HCT116 (cell line): ENCODE measurements around the gene ARHGEF38. TPM values are rescaled to one million over a fixed set of nuclear protein-coding genes. Genes with fewer than 3 reads are reported as not detected.

Experiments used
- ATAC-seq: fragments of 200-7000 bp; cut with Tn5 transposase; 2 replicates; pipeline ENCODE4 v1.9.1; 2020; ENCODE audit warnings: mild to moderate bottlenecking, moderate library complexity
- BruUV-seq: library from RNA; stranded (reverse); fragments of 400-500 nt; replicated peaks from 2 replicates; lab custom pipeline; 2021; lab: Mats Ljungman, UMichigan
- CTCF ChIA-PET: fragments of 300-600 bp; sonication (Branson Sonifier 250); formaldehyde crosslinking; loops from one replicate; lab custom pipeline; 2021; ENCODE audit warnings: antibody characterized with exemption; lab: Charles Lee
- POLR2A ChIA-PET: fragments of 300-600, 350-600 bp; sonication (Branson Sonifier 250); formaldehyde crosslinking; loops from one replicate; lab custom pipeline; 2021; ENCODE audit warnings: antibody characterized with exemption; lab: Charles Lee
- RAD21 ChIA-PET, 2 experiments: fragments of 300-600 bp; sonication (Branson Sonifier 250); formaldehyde crosslinking; loops; one replicate each; lab custom pipeline; 2023; ENCODE audit warnings: low total read pairs in 2 of 2; ENCODE audit not compliant: uncharacterized antibody in 2 of 2, unreplicated experiment in 2 of 2, low non-redundant PET in 1 of 2; lab: Charles Lee
- DNase-seq: peaks from one replicate; pipeline ENCODE4 v3.0.0-alpha.2; 2010; ENCODE audit warnings: low read depth, low spot score
- H2AFZ ChIP-seq: fragments of 200-600 bp; shearing (Covaris generic), sonication (generic); 2 replicates; pipeline ENCODE4 v1.6.1; 2017; ENCODE audit warnings: low read depth, mixed run types, mixed read lengths, antibody characterized with exemption, low read length; ENCODE audit not compliant: poor library complexity, severe bottlenecking
- H3K27ac ChIP-seq: 2 replicates; pipeline ENCODE4 v1.5.1; 2012; ENCODE audit warnings: low read depth, low read length
- H3K27me3 ChIP-seq: fragments of 200-600 bp; sonication (generic); 2 replicates; pipeline ENCODE4 v1.6.1; 2016; ENCODE audit warnings: mixed run types, low read length, mixed read lengths; ENCODE audit not compliant: insufficient read depth
- H3K36me3 ChIP-seq, 2 experiments: fragments of 200-500 bp in 1 of 2; fragments of 200-600 bp in 1 of 2; sonication (Bioruptor generic) in 1 of 2; sonication (generic) in 1 of 2; 2 replicates each; pipeline versions ENCODE4 v1.5.1 to v1.6.1; 2014 to 2016; ENCODE audit warnings: low read length in 2 of 2, inconsistent platforms in 1 of 2, mixed read lengths in 1 of 2, mixed run types in 1 of 2; ENCODE audit not compliant: insufficient read depth in 2 of 2, control insufficient read depth in 1 of 2
- H3K4me1 ChIP-seq, 2 experiments: fragments of 200-600 bp in 1 of 2; sonication (generic) in 1 of 2; 2 replicates each; pipeline versions ENCODE4 v1.5.1 to v1.6.1; 2012 to 2017; ENCODE audit warnings: low read length in 2 of 2, inconsistent platforms in 1 of 2, mild to moderate bottlenecking in 1 of 2, mixed read lengths in 1 of 2, mixed run types in 1 of 2, moderate library complexity in 1 of 2; ENCODE audit not compliant: insufficient read depth in 2 of 2, control insufficient read depth in 1 of 2
- H3K4me2 ChIP-seq: fragments of 200-600 bp; sonication (generic); 2 replicates; pipeline ENCODE4 v1.6.1; 2017; ENCODE audit warnings: mixed run types, low read length, mixed read lengths
- H3K4me3 ChIP-seq, 2 experiments: fragments of 200-600 bp in 1 of 2; sonication (generic) in 1 of 2; replicated peaks in 1 of 2; 2 replicates each; pipeline ENCODE4 v1.5.1; 2011 to 2016; ENCODE audit warnings: low read length in 2 of 2, control low read depth in 1 of 2, low read depth in 1 of 2, mild to moderate bottlenecking in 1 of 2, mixed read lengths in 1 of 2, mixed run types in 1 of 2
- H3K79me2 ChIP-seq: fragments of 200-600 bp; sonication (generic); 2 replicates; pipeline ENCODE4 v1.6.1; 2017; ENCODE audit warnings: mild to moderate bottlenecking, mixed run types, low read length, moderate library complexity, mixed read lengths; ENCODE audit not compliant: insufficient read depth
- H3K9ac ChIP-seq: fragments of 200-600 bp; sonication (generic); 2 replicates; pipeline ENCODE4 v1.6.1; 2016; ENCODE audit warnings: low read length, mixed read lengths
- H3K9me2 ChIP-seq: fragments of 200-600 bp; sonication (generic), shearing (Covaris generic); 2 replicates; pipeline ENCODE4 v1.6.1; 2017; ENCODE audit warnings: mixed run types, mild to moderate bottlenecking, moderate library complexity; ENCODE audit not compliant: insufficient read depth
- H3K9me3 ChIP-seq, 2 experiments: fragments of 200-500 bp in 1 of 2; fragments of 200-600 bp in 1 of 2; sonication (Bioruptor generic) in 1 of 2; sonication (generic) in 1 of 2; 2 replicates each; pipeline ENCODE4 v1.6.1; 2014 to 2017; ENCODE audit warnings: low read length in 2 of 2, mixed read lengths in 2 of 2, inconsistent platforms in 1 of 2, low read depth in 1 of 2, mild to moderate bottlenecking in 1 of 2, mixed run types in 1 of 2, moderate library complexity in 1 of 2; ENCODE audit not compliant: control insufficient read depth in 1 of 2, insufficient read depth in 1 of 2
- H4K20me1 ChIP-seq: fragments of 200-600 bp; sonication (generic), shearing (Covaris generic); 2 replicates; pipeline ENCODE4 v1.6.1; 2017; ENCODE audit warnings: mixed run types, mild to moderate bottlenecking, moderate library complexity; ENCODE audit not compliant: insufficient read depth
- ATF3 ChIP-seq: IDR thresholded peaks from 2 replicates; pipeline ENCODE4 v1.6.1; 2012
- CBX3 ChIP-seq: IDR thresholded peaks from 2 replicates; pipeline ENCODE4 v1.6.1; 2012; ENCODE audit warnings: low read depth
- CEBPB ChIP-seq: IDR thresholded peaks from 2 replicates; pipeline ENCODE4 v1.6.1; 2012; ENCODE audit warnings: low read depth
- CTCF ChIP-seq, 3 experiments: fragments of 200-600 bp in 1 of 3; sonication (generic) in 1 of 3; IDR thresholded peaks in 2 of 3; conservative IDR thresholded peaks in 1 of 3; 2 replicates each; pipeline ENCODE4 v1.5.1; 2012 to 2017; ENCODE audit warnings: low read depth in 2 of 3, low read length in 2 of 3, antibody characterized with exemption in 1 of 3, borderline replicate concordance in 1 of 3, control low read depth in 1 of 3, mild to moderate bottlenecking in 1 of 3, mixed read lengths in 1 of 3, mixed run types in 1 of 3, moderate library complexity in 1 of 3; ENCODE audit not compliant: insufficient read depth in 1 of 3
- ELF1 ChIP-seq: IDR thresholded peaks from 2 replicates; pipeline ENCODE4 v1.6.1; 2012; ENCODE audit warnings: low read depth, borderline replicate concordance
- EZH2 ChIP-seq: fragments of 200-600 bp; sonication (generic); IDR thresholded peaks from 2 replicates; pipeline ENCODE4 v1.6.1; 2017; ENCODE audit warnings: antibody characterized with exemption, mixed run types
- EZH2phosphoT487 ChIP-seq: fragments of 200-600 bp; IDR thresholded peaks from 2 replicates; pipeline ENCODE4 v1.6.1; 2018; ENCODE audit warnings: antibody characterized with exemption, borderline replicate concordance
- MAX ChIP-seq: IDR thresholded peaks from 2 replicates; pipeline ENCODE4 v1.6.1; 2012
- POLR2A ChIP-seq: IDR thresholded peaks from 2 replicates; pipeline ENCODE4 v1.7.0; 2011; ENCODE audit warnings: borderline replicate concordance; ENCODE audit not compliant: insufficient read depth, insufficient read length; ENCODE audit errors: extremely low read depth
- POLR2AphosphoS5 ChIP-seq: IDR thresholded peaks from 2 replicates; pipeline ENCODE4 v1.6.1; 2011; ENCODE audit warnings: mild to moderate bottlenecking, low read depth, low read length, moderate library complexity
- RAD21 ChIP-seq: IDR thresholded peaks from 2 replicates; pipeline ENCODE4 v1.6.1; 2012; ENCODE audit warnings: low read depth, mild to moderate bottlenecking
- SIN3A ChIP-seq: IDR thresholded peaks from 2 replicates; pipeline ENCODE4 v1.6.1; 2012; ENCODE audit warnings: low read depth
- SP1 ChIP-seq: IDR thresholded peaks from 2 replicates; pipeline ENCODE4 v1.6.1; 2012; ENCODE audit warnings: low read depth
- SRF ChIP-seq: IDR thresholded peaks from 2 replicates; pipeline ENCODE4 v1.6.1; 2012; ENCODE audit warnings: low read depth
- TCF7L2 ChIP-seq: IDR thresholded peaks from 2 replicates; pipeline ENCODE4 v1.7.0; 2011; ENCODE audit warnings: borderline replicate concordance, inconsistent platforms; ENCODE audit not compliant: insufficient read depth, insufficient read length; ENCODE audit errors: extremely low read depth
- YY1 ChIP-seq: IDR thresholded peaks from 2 replicates; pipeline ENCODE4 v1.6.1; 2011; ENCODE audit warnings: low read length, low read depth, moderate library complexity, mild to moderate bottlenecking; ENCODE audit not compliant: insufficient replicate concordance; ENCODE audit errors: extremely low read depth
- ZNF274 ChIP-seq: fragments of 200-500 bp; sonication (Bioruptor generic); IDR thresholded peaks from 2 replicates; pipeline ENCODE4 v1.6.1; 2014; ENCODE audit warnings: mild to moderate bottlenecking, low read depth, low read length, inconsistent platforms
- intact Hi-C: fragments of 100-400 bp; cut with micrococcal nuclease; formaldehyde crosslinking; loops from 2 replicates; pipeline ENCODE4 v1.10.0; 2022
- total RNA-seq: library from RNA; stranded (reverse); gene quantifications from one replicate; pipeline ENCODE4 v1.2.1, GENCODE V29; 2021; ENCODE audit not compliant: unreplicated experiment
- TF ChIP-seq, protein P1 (sequence below): IDR thresholded peaks from 2 replicates; pipeline ENCODE4 v1.6.1; 2011; ENCODE audit warnings: mild to moderate bottlenecking, low read length, moderate library complexity; ENCODE audit not compliant: insufficient replicate concordance; ENCODE audit errors: extremely low read depth
- TF ChIP-seq, protein P2 (sequence below): IDR thresholded peaks from 2 replicates; pipeline ENCODE4 v1.6.1; 2012; ENCODE audit warnings: low read depth

Gene ARHGEF38
- total RNA-seq, 1 experiment from 2014 or later, result not detected

GRCh38 chr4:105607876-105608275 is 55.5 kb downstream of the ARHGEF38 start:
- H3K36me3 ChIP-seq, result no peaks in the 10 kb centered on the region
- ChIA-PET POLR2A (no interaction called here), CTCF (no interaction called here), RAD21 (no interaction called here)
- no peaks in the 10 kb centered on the region for H3K4me1 ChIP-seq
- ATAC-seq, result no peak
- no peak overlapping the region for H3K27ac ChIP-seq
- DNase-seq, result no peak
- no peak for TF ChIP-seq CEBPB
- TF ChIP-seq ELF1, result no peak
- no peak for TF ChIP-seq RAD21
- no peak for TF ChIP-seq ATF3
- no peak for TF ChIP-seq SIN3A
- no peak for TF ChIP-seq SRF
- no peak for TF ChIP-seq POLR2AphosphoS5
- TF ChIP-seq CTCF (IDR thresholded peaks at IDR 0.05 in 2 of 3, conservative IDR thresholded peaks at IDR 0.05 in 1 of 3; ENCODE audit: borderline replicate concordance in 1 of 3, insufficient read depth in 1 of 3, low read depth in 2 of 3, low read length in 2 of 3), result no peak
- no peak for TF ChIP-seq TCF7L2
- no peak for TF ChIP-seq POLR2A
- no peak for TF ChIP-seq EZH2phosphoT487
- no peak for TF ChIP-seq EZH2
- TF ChIP-seq SP1, result no peak
- no peak for TF ChIP-seq YY1
- TF ChIP-seq, protein P1, sequence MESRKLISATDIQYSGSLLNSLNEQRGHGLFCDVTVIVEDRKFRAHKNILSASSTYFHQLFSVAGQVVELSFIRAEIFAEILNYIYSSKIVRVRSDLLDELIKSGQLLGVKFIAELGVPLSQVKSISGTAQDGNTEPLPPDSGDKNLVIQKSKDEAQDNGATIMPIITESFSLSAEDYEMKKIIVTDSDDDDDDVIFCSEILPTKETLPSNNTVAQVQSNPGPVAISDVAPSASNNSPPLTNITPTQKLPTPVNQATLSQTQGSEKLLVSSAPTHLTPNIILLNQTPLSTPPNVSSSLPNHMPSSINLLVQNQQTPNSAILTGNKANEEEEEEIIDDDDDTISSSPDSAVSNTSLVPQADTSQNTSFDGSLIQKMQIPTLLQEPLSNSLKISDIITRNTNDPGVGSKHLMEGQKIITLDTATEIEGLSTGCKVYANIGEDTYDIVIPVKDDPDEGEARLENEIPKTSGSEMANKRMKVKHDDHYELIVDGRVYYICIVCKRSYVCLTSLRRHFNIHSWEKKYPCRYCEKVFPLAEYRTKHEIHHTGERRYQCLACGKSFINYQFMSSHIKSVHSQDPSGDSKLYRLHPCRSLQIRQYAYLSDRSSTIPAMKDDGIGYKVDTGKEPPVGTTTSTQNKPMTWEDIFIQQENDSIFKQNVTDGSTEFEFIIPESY, result no peak
- no peak for TF ChIP-seq ZNF274
- no peak for TF ChIP-seq CBX3
- TF ChIP-seq, protein P2, sequence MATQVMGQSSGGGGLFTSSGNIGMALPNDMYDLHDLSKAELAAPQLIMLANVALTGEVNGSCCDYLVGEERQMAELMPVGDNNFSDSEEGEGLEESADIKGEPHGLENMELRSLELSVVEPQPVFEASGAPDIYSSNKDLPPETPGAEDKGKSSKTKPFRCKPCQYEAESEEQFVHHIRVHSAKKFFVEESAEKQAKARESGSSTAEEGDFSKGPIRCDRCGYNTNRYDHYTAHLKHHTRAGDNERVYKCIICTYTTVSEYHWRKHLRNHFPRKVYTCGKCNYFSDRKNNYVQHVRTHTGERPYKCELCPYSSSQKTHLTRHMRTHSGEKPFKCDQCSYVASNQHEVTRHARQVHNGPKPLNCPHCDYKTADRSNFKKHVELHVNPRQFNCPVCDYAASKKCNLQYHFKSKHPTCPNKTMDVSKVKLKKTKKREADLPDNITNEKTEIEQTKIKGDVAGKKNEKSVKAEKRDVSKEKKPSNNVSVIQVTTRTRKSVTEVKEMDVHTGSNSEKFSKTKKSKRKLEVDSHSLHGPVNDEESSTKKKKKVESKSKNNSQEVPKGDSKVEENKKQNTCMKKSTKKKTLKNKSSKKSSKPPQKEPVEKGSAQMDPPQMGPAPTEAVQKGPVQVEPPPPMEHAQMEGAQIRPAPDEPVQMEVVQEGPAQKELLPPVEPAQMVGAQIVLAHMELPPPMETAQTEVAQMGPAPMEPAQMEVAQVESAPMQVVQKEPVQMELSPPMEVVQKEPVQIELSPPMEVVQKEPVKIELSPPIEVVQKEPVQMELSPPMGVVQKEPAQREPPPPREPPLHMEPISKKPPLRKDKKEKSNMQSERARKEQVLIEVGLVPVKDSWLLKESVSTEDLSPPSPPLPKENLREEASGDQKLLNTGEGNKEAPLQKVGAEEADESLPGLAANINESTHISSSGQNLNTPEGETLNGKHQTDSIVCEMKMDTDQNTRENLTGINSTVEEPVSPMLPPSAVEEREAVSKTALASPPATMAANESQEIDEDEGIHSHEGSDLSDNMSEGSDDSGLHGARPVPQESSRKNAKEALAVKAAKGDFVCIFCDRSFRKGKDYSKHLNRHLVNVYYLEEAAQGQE, result no peak
- TF ChIP-seq MAX, result no peak
- TF ChIP-seq, all 23 proteins: peak for 0
- Histone ChIP-seq H3K4me2 (no peak overlapping the region), H3K4me3 (no peak overlapping the region), H3K9me3 (no peaks in the 10 kb centered on the region), H3K79me2 (no peaks in the 10 kb centered on the region), H3K9me2 (no peaks in the 10 kb centered on the region), H4K20me1 (no peaks in the 10 kb centered on the region), H2AFZ (no peak overlapping the region), H3K27me3 (no peaks in the 10 kb centered on the region), H3K9ac (no peak overlapping the region)
- intact Hi-C loops, result no loop called here
- BruUV-seq, result no TSS peak
